Measurements from ENCODE around the gene SLC39A11.
"Not testable (repeated sequence)": the region's sequence is repeated elsewhere in the genome, so short reads cannot be mapped to it uniquely, and the experiment has no call there.

The SLC39A11 gene

DNA sequence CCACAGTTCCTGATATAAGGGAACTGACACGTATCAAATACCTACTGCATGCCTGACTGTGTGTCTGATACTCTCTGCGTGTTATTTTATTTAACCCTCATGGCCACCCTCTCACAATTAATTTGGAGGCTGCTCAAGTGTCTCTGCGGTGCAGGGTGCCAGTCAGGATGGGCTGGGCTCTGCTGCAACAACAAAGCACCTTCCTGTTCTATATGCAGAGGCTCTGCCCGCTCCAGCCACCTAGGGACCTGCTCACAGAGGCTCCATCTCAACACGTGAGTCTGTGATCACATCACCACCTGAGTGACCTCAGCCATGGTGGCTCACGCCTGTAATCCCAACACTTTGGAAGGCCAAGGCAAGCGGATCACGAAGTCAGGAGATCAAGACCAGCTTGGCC, 87.1 kb downstream of the SLC39A11 start:
- no peak for DNase-seq

DNA sequence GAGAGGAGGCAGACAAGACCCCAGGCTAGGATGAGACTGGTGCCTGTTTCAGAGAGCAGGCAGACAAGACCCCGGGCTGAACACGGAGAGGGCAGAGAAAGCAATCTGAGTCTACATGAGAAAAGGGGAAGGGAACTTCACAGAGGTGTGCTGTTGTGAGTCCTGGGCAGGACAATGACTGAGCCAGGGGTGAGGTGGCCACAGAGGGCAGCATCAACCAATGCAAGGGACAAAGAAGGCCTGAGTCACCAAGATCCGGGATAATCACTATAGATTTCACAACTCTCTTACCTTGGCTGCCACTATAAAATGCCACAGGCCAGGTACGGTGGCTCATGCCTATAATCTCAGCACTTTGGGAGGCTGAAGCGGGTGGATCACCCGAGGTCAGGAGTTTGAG, 89.0 kb downstream of the SLC39A11 start:
- no peak for DNase-seq

DNA sequence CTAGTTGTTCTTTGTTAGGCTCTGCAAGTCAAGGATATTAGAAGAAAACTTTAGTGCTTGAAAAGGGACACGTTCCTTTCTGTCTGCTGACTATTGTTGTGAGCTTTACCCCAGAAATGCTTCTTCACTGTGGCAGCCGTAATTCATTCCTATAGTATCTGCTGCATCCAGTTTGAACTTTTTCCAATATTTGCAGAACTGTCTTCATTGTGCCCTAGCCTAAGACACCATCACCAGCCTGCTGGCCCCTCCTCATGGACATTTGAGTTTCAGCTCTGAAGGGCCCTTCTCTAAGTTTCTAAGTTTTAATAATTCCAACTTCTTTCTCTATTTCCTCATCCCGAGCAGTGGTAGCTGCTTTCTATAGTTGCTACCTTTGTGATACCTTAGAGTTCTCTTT, 91.7 kb downstream of the SLC39A11 start:
- DNase-seq = no peak

DNA sequence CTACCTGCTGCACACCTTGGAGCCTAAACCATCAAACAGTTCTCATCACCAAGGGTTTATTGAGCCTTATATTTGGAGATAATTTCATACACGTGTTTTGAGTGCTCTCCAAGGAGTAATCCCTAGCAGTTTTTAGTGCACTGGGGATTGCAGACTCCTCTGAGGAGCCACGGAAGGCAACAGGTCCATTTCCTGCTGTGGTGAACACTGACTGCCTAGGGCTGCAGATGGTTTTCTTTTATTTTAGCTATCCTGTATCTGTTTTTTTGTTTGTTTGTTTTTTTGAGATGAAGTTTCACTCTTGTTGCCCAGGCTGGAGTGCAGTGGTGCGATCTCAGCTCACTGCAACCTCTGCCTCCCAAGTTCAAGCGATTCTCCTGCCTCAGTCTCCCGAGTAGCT, 93.0 kb downstream of the SLC39A11 start:
- not testable (repeated sequence) for DNase-seq

- no peak for DNase-seq
Observed at GRCh38 chr17:72998343-72998742, 94.1 kb downstream of the SLC39A11 start.

DNA sequence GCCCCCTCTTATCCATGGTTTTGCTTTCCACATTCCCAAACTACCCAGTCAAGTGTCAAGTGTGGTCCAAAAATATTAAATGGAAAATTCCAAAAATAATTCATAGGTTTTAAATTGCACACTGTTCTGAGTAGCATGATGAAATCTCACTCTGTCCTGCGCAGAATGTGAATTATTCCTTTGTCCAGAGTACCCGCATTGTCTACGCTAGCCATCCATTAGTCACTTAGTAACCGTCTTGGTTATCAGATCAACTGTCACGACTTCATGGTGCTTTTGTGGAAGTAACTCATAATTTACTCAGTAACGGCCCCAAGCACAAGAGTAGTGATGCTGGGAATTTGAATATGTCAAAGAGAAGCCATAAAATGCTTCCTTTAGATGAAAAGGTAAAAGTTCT, 94.9 kb downstream of the SLC39A11 start:
- no peak for DNase-seq

- DNase-seq = no peak
Observed at GRCh38 chr17:72996791-72997190, 95.7 kb downstream of the SLC39A11 start.

- DNase-seq = no peak
Observed at GRCh38 chr17:72995008-72995656, 97.4 kb downstream of the SLC39A11 start.

DNA sequence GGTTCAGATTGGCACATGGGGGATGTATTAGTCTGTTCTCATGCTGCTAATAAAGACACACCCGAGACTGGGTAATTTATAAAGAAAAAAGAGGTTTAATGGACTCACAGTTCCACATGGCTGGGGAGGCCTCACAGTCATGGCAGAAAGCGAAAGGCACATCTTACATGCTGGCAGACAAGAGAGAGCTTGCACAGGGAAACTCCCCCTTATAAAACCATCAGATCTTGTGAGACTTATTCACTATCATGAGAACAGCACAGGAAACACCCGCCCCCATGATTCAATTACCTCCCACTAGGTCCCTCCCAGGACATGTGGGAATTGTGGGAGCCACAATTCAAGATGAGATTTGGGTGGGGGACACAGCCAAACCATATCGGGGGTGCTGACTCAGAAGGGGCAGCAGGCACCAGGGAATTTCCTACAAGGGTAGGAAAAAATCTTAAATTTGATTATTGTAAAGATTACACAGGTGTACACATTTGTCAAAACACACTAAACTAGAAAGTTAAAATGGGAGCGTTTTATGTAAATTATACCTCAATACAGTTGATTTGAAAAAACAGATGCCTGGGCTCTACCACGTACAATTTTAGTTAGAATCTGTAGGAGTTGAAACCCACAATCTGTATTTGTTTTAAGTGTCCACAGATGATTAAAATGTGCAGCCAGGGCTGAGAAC, 99.6 kb downstream of the SLC39A11 start:
- DNase-seq = peak; percentile 4 to 8

DNA sequence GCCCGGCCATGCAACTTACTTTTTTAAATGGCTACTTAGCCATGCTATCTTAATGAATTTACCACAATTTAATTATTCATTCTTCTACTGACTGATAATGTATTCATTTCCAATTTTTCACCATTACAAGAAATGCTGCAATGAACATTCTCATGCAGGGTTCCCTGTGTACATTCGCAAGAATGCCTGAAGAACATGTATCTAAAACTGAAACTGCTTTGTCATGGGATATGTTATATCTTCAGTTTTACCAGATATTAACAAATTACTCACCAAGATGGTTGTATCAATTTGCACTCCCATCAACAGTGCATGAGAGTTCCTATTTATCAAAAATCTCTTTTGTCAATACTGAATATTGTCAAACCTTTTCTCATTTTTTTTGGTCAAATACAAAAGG, 100.8 kb downstream of the SLC39A11 start:
- no peak for DNase-seq

GRCh38 chr17:72989074-72989610, 103.3 kb downstream of the SLC39A11 start:
- DNase-seq = no peak

DNA sequence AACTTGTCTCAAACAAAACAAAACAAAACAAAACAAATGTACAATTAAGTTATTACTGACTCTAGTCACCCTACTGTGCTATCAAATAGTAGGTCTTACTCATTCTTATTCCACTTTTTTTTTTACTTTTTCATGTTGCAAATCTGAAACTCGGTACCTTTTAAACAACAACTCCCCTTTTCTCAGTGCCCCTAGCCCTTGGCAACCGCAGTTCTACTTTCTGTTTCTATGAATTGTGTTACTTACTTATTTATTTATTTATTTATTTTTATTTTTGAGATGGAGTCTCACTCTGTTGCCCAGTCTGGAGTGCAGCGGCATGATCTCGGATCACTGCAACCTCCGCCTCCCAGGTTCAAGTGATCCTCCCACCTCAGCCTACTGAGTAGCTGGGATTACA, 104.0 kb downstream of the SLC39A11 start:
- DNase-seq = no peak

DNA sequence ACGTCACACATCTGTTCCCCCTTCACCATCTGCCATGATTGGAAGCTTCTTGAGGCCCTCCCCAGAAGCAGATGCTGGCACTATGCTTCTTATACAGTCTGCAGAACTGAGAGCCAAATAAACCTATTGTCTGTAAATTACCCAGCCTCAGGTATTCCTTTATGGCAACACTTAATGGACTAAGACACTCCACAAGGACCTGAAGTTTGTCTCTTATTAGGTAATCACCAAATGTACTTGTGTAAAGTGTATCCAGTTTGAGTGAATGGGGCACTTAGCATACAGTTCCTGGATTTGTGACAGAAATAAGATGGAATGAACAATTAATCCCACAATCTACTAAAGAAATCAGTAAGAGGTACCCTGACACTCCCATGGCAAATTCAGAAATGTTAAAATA, 105.3 kb downstream of the SLC39A11 start:
- no peak for DNase-seq

- peak; percentile 27 to 28 for DNase-seq
Observed at GRCh38 chr17:72985882-72986720, 106.4 kb downstream of the SLC39A11 start.

DNA sequence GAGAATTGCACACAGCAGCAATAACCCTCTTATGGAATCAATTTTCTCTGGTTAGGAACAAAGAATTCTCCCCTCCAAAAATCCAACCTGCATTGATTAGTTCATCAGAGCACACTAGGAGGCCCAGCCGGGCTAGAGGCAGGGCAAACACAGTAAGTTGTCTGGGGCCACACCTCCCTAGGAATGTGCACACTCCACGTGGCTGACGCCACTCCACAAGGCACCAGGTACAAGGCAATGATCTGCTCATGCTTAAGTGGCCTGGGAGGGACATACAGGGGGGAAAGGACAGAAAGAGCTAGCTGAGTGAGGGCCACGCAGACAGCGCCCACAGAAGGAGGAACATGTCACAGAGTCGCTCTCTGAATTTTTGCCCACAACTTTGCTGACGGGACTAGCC, 107.6 kb downstream of the SLC39A11 start:
- no peak for DNase-seq

- DNase-seq = no peak
Observed at GRCh38 chr17:72984145-72984925, 108.2 kb downstream of the SLC39A11 start.

DNA sequence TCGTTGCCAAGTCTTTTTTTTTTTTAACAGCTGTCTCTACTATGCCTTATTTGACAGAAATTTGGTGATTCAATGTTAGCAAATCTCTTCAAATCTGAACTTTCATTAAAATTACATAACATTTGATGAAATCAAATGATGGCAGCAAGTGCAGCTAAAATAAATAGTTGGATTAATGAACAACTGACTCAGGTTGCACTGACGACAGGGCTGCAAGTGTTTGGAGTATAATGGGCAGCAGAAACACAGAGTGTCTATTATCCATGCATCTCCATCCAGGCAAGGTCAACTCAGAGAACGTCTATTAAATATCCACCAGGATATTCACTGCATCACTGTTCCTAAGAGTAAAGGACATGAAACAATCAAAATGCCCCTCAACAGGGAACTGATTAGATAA, 109.8 kb downstream of the SLC39A11 start:
- DNase-seq = no peak

DNA sequence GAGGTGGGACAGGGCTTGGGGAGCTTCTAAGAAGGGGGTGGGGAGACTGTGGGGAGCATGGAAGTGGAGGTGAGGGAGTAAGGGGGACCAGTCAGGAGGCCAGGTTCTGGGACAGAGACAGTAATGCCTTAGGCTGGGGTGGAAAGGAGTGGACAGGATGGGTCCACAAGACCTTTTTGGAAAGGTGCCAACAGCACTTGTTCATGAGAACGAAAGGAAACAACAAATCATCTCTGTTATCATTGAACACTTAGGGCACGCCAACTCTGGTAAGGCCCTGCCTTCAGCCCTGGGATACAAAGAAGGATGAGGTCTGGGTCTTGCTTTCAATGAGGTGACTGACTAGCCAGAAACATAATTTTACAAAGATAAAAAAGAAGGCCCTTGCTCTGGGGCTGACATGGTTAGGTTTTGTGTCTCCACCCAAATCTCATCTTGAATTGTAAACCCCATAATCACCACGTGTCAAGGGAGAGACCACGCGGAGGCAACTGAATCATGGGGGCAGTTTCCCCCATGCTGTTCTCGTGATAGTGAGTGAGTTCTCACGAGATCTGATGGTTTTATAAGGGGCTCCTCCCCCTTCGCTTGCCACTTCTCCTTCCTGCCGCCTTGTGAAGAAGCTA, 113.8 kb downstream of the SLC39A11 start:
- DNase-seq = no peak

DNA sequence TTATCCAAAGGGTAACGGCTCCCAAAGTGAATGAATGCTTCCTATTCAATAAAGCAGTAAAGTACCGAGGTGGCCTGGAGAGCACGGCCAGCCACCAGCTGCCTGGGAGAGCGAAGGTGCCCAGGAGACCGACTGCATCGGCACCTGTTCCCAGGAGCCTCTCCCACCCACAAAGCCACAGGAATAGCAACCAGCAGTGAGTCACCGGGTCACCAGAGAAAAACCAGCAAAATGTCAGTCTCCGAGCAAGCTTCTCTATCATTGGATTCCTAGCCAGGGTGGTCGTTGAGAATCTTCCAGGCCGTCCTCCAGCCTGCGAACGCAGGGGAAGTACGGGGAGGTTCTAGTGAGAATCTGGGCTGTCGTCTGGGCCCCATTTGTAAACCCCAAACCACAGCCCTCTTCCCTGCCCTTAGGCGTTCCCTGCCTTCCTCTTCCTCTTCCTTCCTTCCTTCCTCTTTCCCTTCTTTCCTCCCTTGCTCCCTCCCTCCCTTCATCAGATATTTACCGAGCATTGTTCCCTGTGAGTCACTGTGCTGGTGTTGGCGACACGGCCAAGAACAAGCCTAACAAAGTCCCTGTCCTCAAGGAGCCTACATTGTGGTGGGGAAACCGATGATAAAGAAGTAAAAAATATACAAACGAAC, 114.6 kb downstream of the SLC39A11 start:
- no peak for DNase-seq

DNA sequence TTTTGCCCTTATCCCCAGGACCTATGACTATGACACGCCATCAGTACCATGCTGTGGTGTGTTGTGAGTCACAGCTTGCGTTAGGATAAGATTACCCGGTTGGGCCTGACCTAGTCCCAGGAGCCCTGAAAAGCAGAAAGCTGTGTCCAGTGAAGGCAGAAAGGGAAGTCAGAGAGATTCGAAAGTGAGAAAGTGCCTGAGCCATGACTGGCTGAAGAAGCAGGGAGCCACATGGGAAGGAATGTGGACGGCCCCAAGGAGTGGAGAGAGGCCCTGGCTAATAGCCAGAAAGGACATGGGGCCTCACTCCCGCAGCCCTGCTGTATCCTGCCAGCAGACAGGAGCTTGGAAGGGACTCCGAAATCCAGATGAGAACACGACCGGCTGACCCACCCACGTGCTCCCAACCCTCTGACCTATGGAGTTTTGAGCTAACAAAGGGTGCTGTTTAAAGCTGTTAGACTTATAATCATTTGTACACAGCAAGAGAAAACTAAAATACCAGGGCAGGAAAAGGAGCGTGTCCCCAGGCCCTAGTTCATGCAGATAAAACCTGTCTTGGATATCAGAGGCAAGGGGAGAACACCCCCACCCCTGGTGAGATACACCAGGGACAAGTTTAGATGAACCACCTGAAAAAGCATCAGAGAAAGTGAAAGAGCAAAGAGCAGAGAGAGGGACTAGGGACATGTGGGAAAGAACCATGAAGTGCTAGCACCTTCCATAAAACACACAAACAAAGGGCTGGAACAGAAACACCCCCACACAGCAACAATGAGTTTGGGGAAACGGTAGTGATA, 115.3 kb downstream of the SLC39A11 start:
- no peak for DNase-seq

GRCh38 chr17:72975509-72975908, 117.0 kb downstream of the SLC39A11 start:
- DNase-seq = no peak

Data from stimulated activated CD4-positive, alpha-beta T cell treated with anti-CD3 and anti-CD28 coated beads, Interleukin-4, amount 100 ng/mL, for 4 hours (primary cell).